Large intestine (tissue), 12 donors: ENCODE data around the gene KLF4. TPM values are rescaled to one million over a fixed set of nuclear protein-coding genes. Genes with fewer than 3 reads are reported as not detected.

Experiments
- DNase-seq, 2 donors: peaks; one replicate each; pipeline versions ENCODE4 v3.0.0 to v3.0.0-alpha.2; 2013
- H3K27ac ChIP-seq: one replicate; pipeline ENCODE4 v1.5.1; 2013; ENCODE audit warnings: low read length
- H3K27me3 ChIP-seq: 2 replicates; pipeline ENCODE4 v1.6.1; 2013; ENCODE audit warnings: low read length; ENCODE audit not compliant: control insufficient read depth, insufficient read depth
- H3K36me3 ChIP-seq: 2 replicates; pipeline ENCODE4 v1.6.1; 2013; ENCODE audit warnings: low read length; ENCODE audit not compliant: control insufficient read depth, insufficient read depth
- H3K4me1 ChIP-seq: one replicate; pipeline ENCODE4 v1.6.1; 2013; ENCODE audit warnings: low read length; ENCODE audit not compliant: control insufficient read depth, insufficient read depth
- H3K4me3 ChIP-seq: one replicate; pipeline ENCODE4 v1.5.1; 2013; ENCODE audit warnings: low read length
- H3K9me3 ChIP-seq: one replicate; pipeline ENCODE4 v1.6.1; 2013; ENCODE audit warnings: mild to moderate bottlenecking, low read depth, low read length, moderate library complexity; ENCODE audit not compliant: control insufficient read depth
- WGBS: methylation state at CpG from one replicate; pipeline ENCODE4 v1.1.5; 2013; ENCODE audit warnings: low lambda C conversion rate; ENCODE audit not compliant: insufficient coverage; 5-methylcytosine and 5-hydroxymethylcytosine counted together
- long read RNA-seq, 11 donors: transcript quantifications; one replicate each; lab custom pipeline, GENCODE V29; 2026
- polyA plus RNA-seq: library from polyadenylated mRNA; unstranded; fragments of 120-200 nt; gene quantifications from one replicate; pipeline ENCODE4 v1.2.1, GENCODE V29; 2013

Gene KLF4
- polyA plus RNA-seq: 100 TPM
- long read RNA-seq, donor 1, partial matches to known transcripts: 0 of 5 reads
- long read RNA-seq, donor 1, other reads (novel, unspliced or antisense): 0 of 5 reads
- long read RNA-seq, donor 2, transcript KLF4-205 (3 exons, 2,393 nt): minor isoform, 6 of 18 reads
- long read RNA-seq, donor 2, transcript KLF4-201 (5 exons, 2,813 nt): major isoform, 12 of 18 reads
- long read RNA-seq, donor 2, partial matches to known transcripts: 0 of 18 reads
- long read RNA-seq, donor 2, other reads (novel, unspliced or antisense): 0 of 18 reads
- long read RNA-seq, donor 3: 0 reads
- long read RNA-seq, donor 4, partial matches to known transcripts: 0 of 3 reads
- long read RNA-seq, donor 4, other reads (novel, unspliced or antisense): 0 of 3 reads
- long read RNA-seq, donor 5, transcript KLF4-205 (3 exons, 2,393 nt): major isoform, 7 of 14 reads
- long read RNA-seq, donor 5, transcript KLF4-201 (5 exons, 2,813 nt): major isoform, 7 of 14 reads
- long read RNA-seq, donor 5, partial matches to known transcripts: 0 of 14 reads
- long read RNA-seq, donor 5, other reads (novel, unspliced or antisense): 0 of 14 reads
- long read RNA-seq, donor 6, transcript KLF4-201 (5 exons, 2,813 nt): major isoform, 9 of 10 reads
- long read RNA-seq, donor 6, partial matches to known transcripts: 0 of 10 reads
- long read RNA-seq, donor 6, other reads (novel, unspliced or antisense): 0 of 10 reads
- long read RNA-seq, donor 7, partial matches to known transcripts: 29 of 35 reads
- long read RNA-seq, donor 7, other reads (novel, unspliced or antisense): 0 of 35 reads
- long read RNA-seq, donor 8, transcript KLF4-201 (5 exons, 2,813 nt): major isoform, 10 of 19 reads
- long read RNA-seq, donor 8, transcript KLF4-205 (3 exons, 2,393 nt): minor isoform, 9 of 19 reads
- long read RNA-seq, donor 8, partial matches to known transcripts: 0 of 19 reads
- long read RNA-seq, donor 8, other reads (novel, unspliced or antisense): 0 of 19 reads
- long read RNA-seq, donor 9, transcript KLF4-201 (5 exons, 2,813 nt): major isoform, 7 of 18 reads
- long read RNA-seq, donor 9, partial matches to known transcripts: 7 of 18 reads
- long read RNA-seq, donor 9, other reads (novel, unspliced or antisense): 0 of 18 reads
- long read RNA-seq, donor 10, transcript KLF4-205 (3 exons, 2,393 nt): major isoform, 6 of 12 reads
- long read RNA-seq, donor 10, transcript KLF4-201 (5 exons, 2,813 nt): major isoform, 6 of 12 reads
- long read RNA-seq, donor 10, partial matches to known transcripts: 0 of 12 reads
- long read RNA-seq, donor 10, other reads (novel, unspliced or antisense): 0 of 12 reads
- long read RNA-seq, donor 11, transcript KLF4-201 (5 exons, 2,813 nt): major isoform, 5 of 8 reads
- long read RNA-seq, donor 11, partial matches to known transcripts: 0 of 8 reads
- long read RNA-seq, donor 11, other reads (novel, unspliced or antisense): 0 of 8 reads

- peaks cover 30% of the 10 kb centered on the region for H3K4me1 ChIP-seq
- WGBS: no CpG with 5 or more reads among the region's 101 CpGs
- H3K27ac ChIP-seq: peak within 1 kb of the TSS; percentile 72
- H3K9me3 ChIP-seq: peaks cover 11% of the 10 kb centered on the region
- H3K4me3 ChIP-seq: peak within 1 kb of the TSS; percentile 82
- peaks cover 41% of the 10 kb centered on the region for H3K27me3 ChIP-seq
- peaks cover 23% of the 10 kb centered on the region for H3K36me3 ChIP-seq
- DNase-seq: peak; percentile 86 to 91
These were observed at the start of gene KLF4 for GRCh38 chr9:107489687-107490605. Gene KLF4 (minus strand): TSS chr9:107489769. CDS start chr9:107489172, 597 bp downstream.

GRCh38 chr9:107536462-107536861, 46.9 kb upstream of the KLF4 start:
- no peaks in the 10 kb centered on the region for H3K9me3 ChIP-seq
- no peak overlapping the region for H3K27ac ChIP-seq
- 33% methylated on average over 1 of the region's 3 CpGs for WGBS
- peaks cover 3% of the 10 kb centered on the region for H3K4me1 ChIP-seq
- H3K36me3 ChIP-seq: no peaks in the 10 kb centered on the region
- no peak overlapping the region for H3K4me3 ChIP-seq
- H3K27me3 ChIP-seq: no peaks in the 10 kb centered on the region
- DNase-seq: peak; percentile 20 to 62

- H3K4me3 ChIP-seq: no peak overlapping the region
- no peak overlapping the region for H3K27ac ChIP-seq
- H3K9me3 ChIP-seq: no peaks in the 10 kb centered on the region
- H3K27me3 ChIP-seq: no peaks in the 10 kb centered on the region
- H3K36me3 ChIP-seq: no peaks in the 10 kb centered on the region
- peaks cover 3% of the 10 kb centered on the region for H3K4me1 ChIP-seq
- WGBS: no CpG with 5 or more reads among the region's 14 CpGs
- no peak for DNase-seq
These were observed 45.0 kb upstream of the KLF4 start for GRCh38 chr9:107534510-107535078.

GRCh38 chr9:107530679-107531078, 41.1 kb upstream of the KLF4 start:
- no peak for DNase-seq
- Histone ChIP-seq H3K4me3 (no peak overlapping the region), H3K27me3 (no peaks in the 10 kb centered on the region), H3K27ac (no peak overlapping the region), H3K9me3 (no peaks in the 10 kb centered on the region), H3K36me3 (no peaks in the 10 kb centered on the region), H3K4me1 (no peaks in the 10 kb centered on the region)
- 100% methylated on average over 1 of the region's 1 CpG for WGBS

- Histone ChIP-seq H3K4me1 (no peaks in the 10 kb centered on the region), H3K27me3 (no peaks in the 10 kb centered on the region), H3K36me3 (no peaks in the 10 kb centered on the region), H3K4me3 (no peak overlapping the region), H3K9me3 (no peaks in the 10 kb centered on the region), H3K27ac (no peak overlapping the region)
- WGBS: 100% methylated on average over 1 of the region's 6 CpGs
- DNase-seq: no peak
These were observed 39.1 kb upstream of the KLF4 start for GRCh38 chr9:107528686-107529085.

GRCh38 chr9:107523539-107523938, 34.0 kb upstream of the KLF4 start:
- no peak overlapping the region for H3K27ac ChIP-seq
- H3K27me3 ChIP-seq: no peaks in the 10 kb centered on the region
- no peaks in the 10 kb centered on the region for H3K4me1 ChIP-seq
- no peak for DNase-seq
- 100% methylated on average over 1 of the region's 6 CpGs for WGBS
- no peaks in the 10 kb centered on the region for H3K36me3 ChIP-seq
- H3K4me3 ChIP-seq: no peak overlapping the region
- no peaks in the 10 kb centered on the region for H3K9me3 ChIP-seq

GRCh38 chr9:107520186-107520585, 30.6 kb upstream of the KLF4 start:
- DNase-seq: no peak
- Histone ChIP-seq H3K27me3 (no peaks in the 10 kb centered on the region), H3K4me1 (no peaks in the 10 kb centered on the region), H3K9me3 (no peaks in the 10 kb centered on the region), H3K27ac (no peak overlapping the region), H3K4me3 (no peak overlapping the region), H3K36me3 (no peaks in the 10 kb centered on the region)
- WGBS: no CpG with 5 or more reads among the region's 1 CpG

- Histone ChIP-seq H3K9me3 (no peaks in the 10 kb centered on the region), H3K27ac (no peak overlapping the region), H3K27me3 (no peaks in the 10 kb centered on the region), H3K4me1 (no peaks in the 10 kb centered on the region), H3K4me3 (no peak overlapping the region), H3K36me3 (no peaks in the 10 kb centered on the region)
- no CpG with 5 or more reads among the region's 6 CpGs for WGBS
- no peak for DNase-seq
These were observed 28.7 kb upstream of the KLF4 start for GRCh38 chr9:107518037-107518807.
